GM12864 (cell line): ENCODE results near the gene RALGAPA2.
A peak's percentile ranks its signal among the peaks of the same experiment; 100 is the strongest.

ENCODE experiments used
- DNase-seq: peaks from one replicate; pipeline ENCODE4 v3.0.0-alpha.2; 2011; ENCODE audit warnings: low read depth
- H3K4me3 ChIP-seq: 2 replicates; pipeline ENCODE4 v1.5.1; 2011; ENCODE audit warnings: mild to moderate bottlenecking, low read depth, low read length, control low read depth
- CTCF ChIP-seq: IDR thresholded peaks from 2 replicates; pipeline ENCODE4 v1.5.1; 2011; ENCODE audit warnings: low read depth, mild to moderate bottlenecking, moderate library complexity, low read length, control low read depth, inconsistent platforms; ENCODE audit errors: missing control alignments

The RALGAPA2 gene

GRCh38 chr20:20578838-20579237 is 133.6 kb downstream of the RALGAPA2 start:
- no peak for DNase-seq
- no peak for TF ChIP-seq CTCF
- no peak overlapping the region for H3K4me3 ChIP-seq

GRCh38 chr20:20573797-20574196 is 138.6 kb downstream of the RALGAPA2 start:
- no peak for DNase-seq
- no peak overlapping the region for H3K4me3 ChIP-seq
- TF ChIP-seq CTCF, result no peak

GRCh38 chr20:20571068-20571780 is 141.2 kb downstream of the RALGAPA2 start:
- TF ChIP-seq CTCF, result no peak
- DNase-seq, result no peak

GRCh38 chr20:20568604-20569205 is 143.7 kb downstream of the RALGAPA2 start:
- TF ChIP-seq CTCF, result peak; percentile 61
- DNase-seq, result no peak
- no peak overlapping the region for H3K4me3 ChIP-seq

More at GRCh38 chr20:20571068-20571780, 141.2 kb downstream of the RALGAPA2 start:
- no peak overlapping the region for H3K4me3 ChIP-seq

GRCh38 chr20:20567712-20568111 is 144.7 kb downstream of the RALGAPA2 start:
- no peak for TF ChIP-seq CTCF
- no peak overlapping the region for H3K4me3 ChIP-seq
- no peak for DNase-seq

- H3K4me3 ChIP-seq, result no peak overlapping the region
- TF ChIP-seq CTCF, result no peak
- no peak for DNase-seq
Observed at GRCh38 chr20:20566516-20566915, 145.9 kb downstream of the RALGAPA2 start.

- no peak for DNase-seq
- no peak overlapping the region for H3K4me3 ChIP-seq
- TF ChIP-seq CTCF, result no peak
Observed at GRCh38 chr20:20564279-20564678, 148.2 kb downstream of the RALGAPA2 start.
